GM19025 (cell line): ENCODE measurements around the gene INSYN2B.
"Not testable (repeated sequence)": the region's sequence is repeated elsewhere in the genome, so short reads cannot be mapped to it uniquely, and the experiment has no call there.

Experiments
- ATAC-seq: cut with Tn5 transposase; IDR thresholded peaks from one replicate; pipeline ENCODE4 v1.9.1; 2021; ENCODE audit warnings: mild to moderate bottlenecking, low read depth, moderate library complexity; ENCODE audit not compliant: unreplicated experiment

Gene INSYN2B

GRCh38 chr5:169861934-169862333, 118.4 kb downstream of the INSYN2B start:
- ATAC-seq, result no peak

GRCh38 chr5:169861433-169861832, 118.9 kb downstream of the INSYN2B start:
- no peak for ATAC-seq

GRCh38 chr5:169860585-169860984, 119.7 kb downstream of the INSYN2B start:
- no peak for ATAC-seq

DNA sequence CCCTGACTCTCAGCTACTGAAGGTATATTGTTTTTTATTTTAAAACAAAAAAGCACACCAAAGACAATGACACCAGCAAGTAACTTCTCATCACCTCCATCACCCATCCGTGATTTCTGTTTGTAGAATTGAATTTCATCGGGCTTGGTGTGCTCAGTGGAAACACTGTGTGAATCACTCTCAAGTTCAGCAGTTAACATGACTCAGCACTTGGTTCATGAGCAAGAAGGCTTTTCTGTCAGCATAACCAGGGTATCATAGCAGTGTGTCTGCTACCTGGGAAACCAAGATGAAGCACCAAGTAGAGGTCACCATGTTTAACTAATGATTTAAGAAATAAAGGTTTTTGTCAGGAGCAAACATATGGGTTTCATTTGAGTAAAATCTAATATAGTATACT, 123.7 kb downstream of the INSYN2B start:
- no peak for ATAC-seq

DNA sequence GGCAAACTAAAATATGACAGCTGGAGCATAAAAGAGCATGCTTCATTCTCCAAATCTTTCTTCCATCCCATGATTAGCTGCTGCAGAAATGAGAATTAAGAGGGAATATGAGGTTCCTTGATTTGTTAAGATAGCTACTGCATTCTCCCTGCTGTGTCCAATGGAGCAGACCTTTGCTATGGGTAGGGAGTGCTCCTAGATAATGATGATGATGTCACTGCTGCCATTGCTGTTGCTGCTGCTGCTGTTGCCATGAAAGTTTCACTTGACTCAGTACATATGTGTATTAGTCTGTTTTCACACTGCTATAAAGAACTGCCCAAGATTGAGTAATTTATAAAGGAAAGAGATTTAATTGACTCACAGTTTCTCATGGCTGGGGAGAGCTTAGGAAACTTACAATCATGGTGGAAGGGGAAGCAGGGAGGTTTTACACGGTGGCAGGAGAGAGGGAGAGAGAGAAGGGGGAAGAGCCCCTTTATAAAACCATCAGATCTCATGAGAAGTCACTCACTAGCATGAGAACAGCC, 128.9 kb downstream of the INSYN2B start:
- no peak for ATAC-seq

DNA sequence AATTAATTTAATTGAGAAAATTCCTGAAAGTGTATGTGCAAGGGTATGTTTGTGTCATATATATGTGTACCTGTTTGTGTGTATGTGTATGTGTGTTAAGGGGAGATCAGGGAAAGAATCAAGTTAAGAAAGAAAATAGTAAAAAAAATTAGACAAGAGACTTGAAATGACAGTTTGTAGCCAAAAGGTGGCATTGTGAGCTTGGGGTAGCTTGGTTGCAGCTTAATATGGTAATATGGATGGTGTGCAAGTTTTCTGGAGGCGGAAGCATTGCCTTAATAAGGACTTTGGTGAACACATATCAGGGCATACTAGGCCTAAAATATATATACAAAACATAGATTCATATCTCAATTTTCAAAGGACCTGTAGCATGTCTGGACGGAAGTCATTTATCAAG, 129.9 kb downstream of the INSYN2B start:
- ATAC-seq, result no peak

- no peak for ATAC-seq
Measured at GRCh38 chr5:169848792-169849191, 131.5 kb downstream of the INSYN2B start.

- no peak for ATAC-seq
Measured at GRCh38 chr5:169848271-169848670, 132.0 kb downstream of the INSYN2B start.

GRCh38 chr5:169847519-169847918, 132.8 kb downstream of the INSYN2B start:
- ATAC-seq, result no peak

GRCh38 chr5:169842699-169843098, 137.6 kb downstream of the INSYN2B start:
- ATAC-seq, result no peak

DNA sequence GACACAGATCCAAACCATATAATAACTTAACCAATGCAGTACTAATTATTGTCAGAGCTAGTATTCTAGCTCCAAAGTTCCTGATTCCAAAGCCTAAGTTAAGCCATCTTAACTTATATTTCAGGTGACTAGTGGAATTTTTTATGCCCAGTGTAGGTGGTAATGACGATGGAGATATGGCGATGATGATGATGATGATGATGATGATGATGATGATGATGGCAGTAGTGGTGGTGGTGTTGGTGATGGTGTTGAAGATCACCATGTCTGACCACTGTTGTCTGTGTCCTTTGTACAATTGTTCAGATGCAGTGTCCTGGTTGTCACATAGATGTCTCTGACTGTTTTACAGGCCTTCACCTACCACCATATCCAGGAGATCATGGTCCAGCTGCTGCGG, 139.9 kb downstream of the INSYN2B start:
- ATAC-seq, result no peak

- peak; percentile 86 for ATAC-seq
Measured at GRCh38 chr5:169838688-169839087, 141.6 kb downstream of the INSYN2B start.

DNA sequence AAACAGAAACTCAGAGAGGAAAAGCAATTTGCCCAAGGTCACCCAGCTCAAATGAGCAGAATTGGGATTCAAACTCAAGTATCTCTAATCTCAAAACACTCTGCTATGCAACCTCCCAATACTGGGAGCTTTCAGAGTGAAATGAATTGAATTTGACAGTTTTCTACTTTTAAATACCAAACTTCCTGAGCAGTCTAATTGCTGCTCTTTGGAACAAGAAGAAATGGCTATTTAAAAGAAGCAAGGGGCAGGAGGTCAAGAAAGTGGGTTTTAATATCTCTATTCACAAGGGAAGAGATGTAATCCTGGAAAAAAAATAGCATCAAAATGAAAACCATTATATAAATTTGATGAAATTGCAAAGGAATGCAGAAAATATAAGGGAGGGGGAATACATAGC, 142.6 kb downstream of the INSYN2B start:
- ATAC-seq, result no peak

- no peak for ATAC-seq
Measured at GRCh38 chr5:169836835-169837536, 143.3 kb downstream of the INSYN2B start.

DNA sequence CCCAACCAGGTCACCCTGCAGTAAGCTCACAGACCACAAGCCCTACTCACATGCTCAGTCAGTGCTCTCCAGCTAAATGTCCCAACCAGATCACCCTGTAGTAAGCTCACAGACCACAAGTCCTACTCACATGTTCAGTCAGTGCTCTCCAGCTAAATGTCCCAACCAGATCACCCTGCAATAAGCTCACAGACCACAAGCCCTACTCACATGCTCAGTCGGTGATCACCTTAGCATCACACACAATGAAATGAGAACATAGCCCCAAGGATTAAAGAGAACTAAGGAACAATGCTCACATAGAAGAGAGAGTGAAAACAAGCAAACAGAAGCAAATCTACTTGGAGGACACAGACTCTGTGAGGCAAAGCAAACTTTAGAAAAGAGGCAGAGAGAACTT, 145.8 kb downstream of the INSYN2B start:
- not testable (repeated sequence) for ATAC-seq

DNA sequence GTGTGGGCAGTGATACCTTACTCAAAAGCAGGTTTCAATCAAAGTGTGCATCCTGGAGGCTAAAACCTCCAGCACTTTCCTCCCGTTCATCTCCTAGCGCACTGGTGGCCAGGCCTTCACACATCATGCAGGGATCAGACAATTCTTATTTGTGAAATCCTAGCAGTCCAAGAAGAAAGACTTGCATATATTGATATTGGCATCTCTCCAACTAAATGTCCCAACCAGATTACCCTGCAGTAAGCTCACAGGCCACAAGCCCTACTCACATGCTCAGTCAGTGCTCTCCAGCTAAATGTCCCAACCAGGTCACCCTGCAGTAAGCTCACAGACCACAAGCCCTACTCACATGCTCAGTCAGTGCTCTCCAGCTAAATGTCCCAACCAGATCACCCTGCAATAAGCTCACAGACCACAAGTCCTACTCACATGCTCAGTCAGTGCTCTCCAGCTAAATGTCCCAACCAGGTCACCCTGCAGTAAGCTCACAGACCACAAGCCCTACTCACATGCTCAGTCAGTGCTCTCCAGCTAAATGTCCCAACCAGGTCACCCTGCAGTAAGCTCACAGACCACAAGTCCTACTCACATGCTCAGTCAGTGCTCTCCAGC, 146.5 kb downstream of the INSYN2B start:
- not testable (repeated sequence) for ATAC-seq

GRCh38 chr5:169832845-169833244, 147.4 kb downstream of the INSYN2B start:
- no peak for ATAC-seq

DNA sequence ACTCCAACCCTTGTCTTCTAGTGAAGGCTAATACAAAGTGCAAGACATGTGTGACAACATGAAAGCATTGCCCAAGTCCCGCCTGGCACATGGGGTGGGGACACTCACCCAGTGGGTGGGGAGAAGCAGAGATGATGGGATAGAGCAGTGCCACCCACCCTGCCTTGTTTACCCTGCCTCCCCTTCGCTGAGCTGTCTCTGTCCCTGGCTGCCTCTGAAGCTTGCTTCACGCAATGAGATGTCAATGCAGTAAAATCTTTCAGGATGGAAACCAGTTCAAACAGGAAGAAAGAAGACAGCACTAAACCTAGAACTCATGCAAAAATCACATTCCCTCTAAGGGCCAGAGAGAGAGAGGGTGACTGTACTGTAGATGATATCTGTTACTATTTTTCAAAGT, 148.0 kb downstream of the INSYN2B start:
- no peak for ATAC-seq

DNA sequence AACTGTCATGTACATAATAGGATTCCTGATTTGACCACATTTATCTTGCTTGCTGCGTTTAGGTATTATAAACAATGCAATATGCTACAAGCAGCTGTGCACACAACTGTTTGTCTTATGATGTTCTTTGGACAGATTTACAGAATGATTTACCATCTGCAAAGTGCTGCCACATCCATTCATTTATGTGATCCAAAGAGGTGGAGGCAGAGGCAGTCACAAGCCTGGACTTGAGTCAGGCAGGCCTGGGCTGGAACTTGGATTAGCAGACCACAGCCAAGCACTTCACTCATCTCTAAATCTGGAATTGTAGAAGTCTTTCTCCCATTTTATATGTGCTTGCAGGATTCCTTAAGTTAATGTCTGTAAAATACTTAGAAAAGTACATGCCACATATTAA, 149.0 kb downstream of the INSYN2B start:
- ATAC-seq, result no peak

GRCh38 chr5:169828385-169828784, 151.9 kb downstream of the INSYN2B start:
- ATAC-seq, result peak; percentile 54

DNA sequence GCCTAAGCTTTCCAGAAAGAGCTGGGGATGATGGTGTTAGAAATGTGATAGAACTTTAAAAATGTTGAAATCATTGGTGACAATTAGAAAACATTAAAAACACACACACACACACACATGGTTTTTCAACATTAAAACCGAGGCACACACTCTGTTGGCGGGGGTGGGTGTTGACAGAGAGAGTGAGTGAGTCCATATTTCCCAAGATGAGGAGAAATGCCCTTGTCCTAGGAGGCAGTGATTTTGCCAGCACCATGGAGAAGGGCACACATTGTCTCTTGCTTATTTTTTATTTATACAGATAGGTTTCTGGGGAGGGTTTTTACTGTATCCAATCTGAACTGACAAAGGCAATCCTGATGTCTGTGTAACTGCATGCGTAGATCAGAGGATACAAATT, 152.5 kb downstream of the INSYN2B start:
- ATAC-seq, result no peak

DNA sequence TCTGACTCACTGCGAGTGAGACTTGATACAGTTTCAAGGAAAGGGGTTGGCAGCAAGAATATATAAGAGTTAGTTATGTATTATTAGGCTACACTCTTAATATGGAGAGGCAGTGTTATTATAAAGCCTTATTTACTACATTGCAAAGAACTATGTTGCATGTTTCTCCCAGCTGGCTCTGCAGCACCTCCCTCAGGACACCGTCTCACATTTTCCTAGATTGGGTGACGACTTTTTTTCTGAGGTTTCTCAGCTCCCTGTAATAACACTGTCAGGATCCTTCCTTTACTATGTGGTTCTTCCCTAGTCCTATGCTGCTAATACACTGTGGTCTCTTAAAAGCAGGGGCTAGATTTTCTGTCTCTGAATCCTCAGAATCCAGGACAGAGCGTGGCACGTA, 153.7 kb downstream of the INSYN2B start:
- no peak for ATAC-seq
